ENCODE results near the gene EMP3.
A peak's percentile ranks its signal among the peaks of the same experiment; 100 is the strongest.

EMP3 gene

DNA sequence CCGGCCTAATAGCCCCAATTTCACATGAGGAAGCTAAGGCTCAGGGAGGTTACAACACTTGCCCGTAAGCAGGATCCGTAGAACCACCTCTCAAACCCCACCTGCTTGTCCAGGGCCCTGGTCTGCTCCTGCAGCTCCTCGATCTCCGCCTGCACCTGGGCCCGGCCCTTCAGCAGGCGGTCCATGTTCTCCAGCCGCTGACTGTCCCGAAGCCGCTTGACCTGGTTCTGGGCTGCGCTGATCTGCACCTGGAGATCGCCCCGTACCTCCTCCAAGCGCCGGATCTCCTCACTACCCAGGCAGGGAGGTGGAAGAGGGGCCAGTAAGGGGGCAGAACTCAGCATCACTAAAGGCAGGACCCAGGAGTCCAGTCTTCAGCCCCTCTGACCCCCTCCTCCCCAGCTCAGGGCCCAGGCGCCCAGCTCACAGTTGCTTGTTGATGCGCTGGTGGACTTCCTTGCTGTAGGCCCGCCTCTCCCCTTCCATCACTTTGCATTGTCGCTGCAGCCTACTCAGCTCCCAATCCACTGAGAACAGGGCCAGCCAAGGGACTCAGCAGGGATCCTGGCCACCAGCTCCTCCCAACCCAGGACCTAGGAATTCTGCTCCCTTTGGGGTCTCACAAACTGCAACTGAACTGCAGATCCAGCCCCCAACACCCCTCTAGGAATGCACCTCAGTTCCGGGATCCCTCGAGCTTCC lies 6.9 kb upstream of the EMP3 start:
- DNase-seq, result no peak

DNA sequence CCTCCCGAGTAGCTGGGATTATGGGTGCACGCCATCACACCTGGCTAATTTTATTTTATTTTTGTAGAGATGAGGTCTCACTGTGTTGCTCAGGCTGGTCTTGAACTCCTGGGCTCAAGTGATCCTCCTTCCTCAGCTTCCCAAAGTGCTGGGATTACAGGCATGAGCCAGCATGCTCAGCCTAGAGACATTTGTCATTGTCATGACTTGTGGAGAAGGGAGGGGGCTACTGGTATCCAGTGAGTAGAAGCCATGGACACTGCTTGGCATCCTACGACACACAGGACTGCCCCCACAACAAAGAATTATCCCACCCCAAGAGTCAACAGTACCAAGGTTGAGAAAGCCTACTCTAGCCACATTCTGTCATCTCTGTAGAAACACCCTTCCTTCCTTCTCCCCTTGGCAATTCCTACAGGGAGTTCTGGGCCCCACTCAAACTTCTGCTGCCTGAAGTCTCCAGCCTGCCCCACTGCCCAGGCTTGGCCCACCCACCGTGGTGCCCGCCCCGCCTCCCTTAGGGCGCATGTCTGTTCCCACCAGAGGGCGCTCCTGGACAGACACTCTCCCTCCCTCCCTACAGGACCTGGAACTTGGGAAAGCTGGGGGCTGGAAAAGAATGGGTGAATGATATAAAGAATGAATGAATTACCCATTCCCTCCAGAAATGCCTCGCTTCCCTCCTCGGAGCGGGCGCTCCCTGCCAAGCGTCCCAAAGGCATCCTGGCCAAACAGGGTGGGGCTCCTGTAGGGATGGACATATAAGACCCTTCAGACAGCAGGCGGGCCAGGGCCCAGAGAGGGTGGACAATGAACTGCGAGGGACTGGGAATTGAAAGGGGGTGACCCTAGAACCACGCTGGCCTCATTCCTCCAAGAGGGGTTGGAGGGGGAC lies 5.5 kb upstream of the EMP3 start:
- no peak for DNase-seq

DNA sequence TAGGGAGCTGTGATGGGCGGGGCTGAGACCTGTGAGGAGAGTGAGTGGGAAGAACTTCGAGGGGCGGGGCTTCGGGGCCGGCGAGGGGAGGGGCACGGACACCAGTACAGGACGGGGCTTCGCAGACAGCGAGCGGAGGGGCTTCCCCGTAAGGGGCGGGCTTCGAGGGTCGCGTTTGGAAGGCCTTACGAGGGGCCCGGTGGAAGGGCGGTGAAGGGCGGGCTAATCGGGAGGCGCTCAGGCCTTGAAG lies 4.1 kb upstream of the EMP3 start:
- DNase-seq, result peak; percentile 83

DNA sequence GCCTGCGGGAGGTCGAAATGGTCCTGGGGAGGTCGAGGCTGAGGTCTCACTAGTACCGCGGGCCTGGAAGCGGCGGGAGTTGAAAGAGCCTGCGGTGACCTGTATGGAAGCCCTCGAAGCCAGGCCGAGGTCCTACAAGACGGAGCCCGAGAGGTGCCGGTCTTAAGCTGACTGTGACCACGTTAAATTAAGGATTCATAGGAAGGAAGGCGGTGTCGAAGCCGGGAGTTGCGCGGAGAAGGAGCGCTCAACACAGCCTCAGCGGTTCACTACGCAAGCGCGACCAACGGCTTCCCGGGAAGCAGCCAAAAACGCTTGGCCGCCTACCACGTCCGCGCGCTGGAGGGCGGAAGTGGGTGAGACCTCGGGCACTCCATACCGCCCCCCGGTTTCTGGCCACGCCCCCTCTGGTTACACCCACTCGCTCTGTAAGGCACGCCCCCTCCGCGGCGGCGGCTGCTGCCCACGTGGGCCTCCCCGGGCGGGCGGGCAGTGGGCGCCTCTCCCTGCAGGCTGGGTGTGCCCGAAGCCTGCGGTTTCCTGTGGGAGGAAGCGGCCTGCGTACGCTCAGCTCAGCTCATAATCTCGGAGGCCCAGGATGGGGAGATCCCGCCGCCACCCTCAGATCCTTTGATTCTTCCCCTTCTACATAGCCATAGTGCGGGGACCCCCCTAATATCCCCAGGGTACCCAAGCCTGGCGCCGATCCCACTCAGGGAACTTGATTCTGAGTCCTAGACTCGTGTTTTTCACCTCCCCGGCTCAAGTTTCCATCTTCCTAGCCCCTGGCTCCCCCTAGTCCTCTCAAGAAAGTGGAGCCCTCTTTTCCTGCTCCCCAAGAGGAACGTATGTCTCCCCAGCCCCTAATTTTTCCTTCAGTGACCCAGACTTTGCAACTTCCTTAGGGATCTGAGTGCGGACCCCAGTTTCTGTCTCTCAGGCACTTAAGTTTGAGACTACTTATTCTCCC lies 3.4 kb upstream of the EMP3 start:
- peak; percentile 52 for DNase-seq

DNA sequence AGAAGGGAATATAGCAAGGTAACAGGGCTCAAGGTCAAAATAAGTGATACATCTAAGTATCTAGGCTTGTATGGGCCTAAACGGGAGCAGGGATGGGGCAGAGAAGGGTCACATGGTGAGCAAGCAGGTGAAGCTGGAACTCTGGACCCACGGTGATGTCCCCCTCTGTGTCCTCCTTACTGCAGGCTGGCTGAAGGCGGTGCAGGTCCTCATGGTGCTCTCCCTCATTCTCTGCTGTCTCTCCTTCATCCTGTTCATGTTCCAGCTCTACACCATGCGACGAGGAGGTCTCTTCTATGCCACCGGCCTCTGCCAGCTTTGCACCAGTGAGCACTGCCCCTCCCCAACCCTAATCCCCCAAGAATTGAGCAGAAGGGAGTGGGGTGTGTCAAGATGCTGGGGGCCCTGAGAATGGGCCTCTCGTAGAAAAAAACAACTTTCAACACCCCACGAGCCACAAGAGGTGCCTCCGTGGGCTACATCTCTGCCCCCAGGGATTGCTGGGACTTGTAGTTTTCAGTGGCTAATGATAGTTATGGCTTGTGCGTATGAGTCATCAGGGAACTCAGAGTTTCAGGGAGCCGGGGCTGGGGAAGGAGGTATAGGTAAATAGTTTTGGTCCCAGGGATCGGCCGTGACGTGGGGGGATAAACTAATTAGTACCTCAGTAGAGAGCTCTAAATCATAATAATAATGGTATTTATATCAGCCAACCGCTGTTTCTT lies 4.0 kb downstream of the EMP3 start:
- no peak for DNase-seq

DNA sequence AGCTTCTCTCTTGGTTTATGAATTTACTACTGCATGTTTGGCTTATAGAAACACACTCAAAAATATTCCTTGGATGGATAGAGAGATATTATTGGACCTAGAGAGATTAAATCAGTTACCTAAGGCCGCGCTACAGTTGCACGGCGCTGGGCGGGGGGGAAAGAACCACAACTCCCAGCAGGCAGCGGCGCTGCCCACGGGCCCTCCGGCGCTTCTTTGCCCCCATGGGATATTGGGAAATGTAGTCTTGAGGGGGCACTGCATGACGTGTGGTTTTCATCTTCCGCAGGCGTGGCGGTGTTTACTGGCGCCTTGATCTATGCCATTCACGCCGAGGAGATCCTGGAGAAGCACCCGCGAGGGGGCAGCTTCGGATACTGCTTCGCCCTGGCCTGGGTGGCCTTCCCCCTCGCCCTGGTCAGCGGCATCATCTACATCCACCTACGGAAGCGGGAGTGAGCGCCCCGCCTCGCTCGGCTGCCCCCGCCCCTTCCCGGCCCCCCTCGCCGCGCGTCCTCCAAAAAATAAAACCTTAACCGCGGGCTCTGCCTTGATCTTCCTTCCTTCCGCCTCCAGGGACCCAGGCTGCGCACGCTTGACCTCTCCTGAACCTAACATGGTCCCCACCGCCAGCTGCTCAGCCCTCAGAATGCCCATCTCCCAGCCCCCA lies 4.8 kb downstream of the EMP3 start:
- DNase-seq, result peak; percentile 62

DNA sequence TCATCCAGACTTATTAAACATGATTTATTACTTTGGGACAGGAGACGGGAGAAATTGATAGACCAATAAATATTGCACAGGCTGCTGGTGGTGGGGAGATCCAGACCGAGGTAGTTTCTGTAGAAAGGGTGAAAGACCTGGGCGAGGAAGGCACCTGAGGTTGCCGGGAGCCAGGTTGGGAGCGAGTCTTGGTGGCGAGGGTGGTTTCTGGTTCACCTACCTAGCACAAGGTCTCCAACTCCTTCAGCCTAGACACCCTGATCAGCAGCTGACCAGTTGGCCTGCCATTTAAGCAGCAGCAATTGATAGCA lies 7.0 kb downstream of the EMP3 start:
- DNase-seq, result no peak

DNA sequence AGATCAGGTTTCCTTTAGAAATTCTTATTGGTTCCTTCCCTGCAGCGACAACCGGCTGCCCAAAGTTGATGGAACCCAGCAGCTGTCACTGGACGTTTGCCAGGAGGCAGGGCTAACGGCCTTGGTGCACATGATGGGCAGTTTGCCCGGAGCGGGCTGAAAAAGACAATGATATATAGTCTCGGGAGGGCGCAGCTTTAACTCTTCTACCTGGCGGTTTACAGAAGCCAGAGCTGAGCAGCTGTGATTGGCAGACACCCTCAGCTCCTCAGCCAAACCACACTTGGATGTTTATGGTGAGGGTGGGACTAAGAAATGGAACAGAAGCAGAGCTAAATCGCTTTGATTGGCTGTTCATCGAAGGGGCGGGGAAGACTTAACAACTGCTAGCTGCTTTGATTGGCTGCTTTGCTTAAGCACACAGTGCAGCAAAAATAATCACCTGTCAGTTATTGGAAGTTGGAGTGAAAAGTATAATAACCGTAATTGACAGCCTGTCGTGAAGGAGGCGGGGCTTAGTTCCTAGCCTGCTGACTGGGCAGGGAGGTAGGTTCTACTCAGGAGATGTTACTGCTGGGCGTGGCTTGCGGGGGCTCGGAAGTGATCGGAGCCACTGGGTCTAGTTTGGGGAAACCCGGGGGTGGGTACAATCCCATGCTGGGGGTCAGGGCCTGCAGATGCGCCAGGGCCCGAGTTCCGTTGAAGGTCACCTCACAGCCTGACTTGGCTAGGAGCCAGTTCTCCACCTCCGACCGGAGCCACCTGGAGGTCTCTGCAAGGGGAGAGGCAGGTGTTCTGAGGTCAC lies 7.5 kb downstream of the EMP3 start:
- peak; percentile 97 for DNase-seq

DNA sequence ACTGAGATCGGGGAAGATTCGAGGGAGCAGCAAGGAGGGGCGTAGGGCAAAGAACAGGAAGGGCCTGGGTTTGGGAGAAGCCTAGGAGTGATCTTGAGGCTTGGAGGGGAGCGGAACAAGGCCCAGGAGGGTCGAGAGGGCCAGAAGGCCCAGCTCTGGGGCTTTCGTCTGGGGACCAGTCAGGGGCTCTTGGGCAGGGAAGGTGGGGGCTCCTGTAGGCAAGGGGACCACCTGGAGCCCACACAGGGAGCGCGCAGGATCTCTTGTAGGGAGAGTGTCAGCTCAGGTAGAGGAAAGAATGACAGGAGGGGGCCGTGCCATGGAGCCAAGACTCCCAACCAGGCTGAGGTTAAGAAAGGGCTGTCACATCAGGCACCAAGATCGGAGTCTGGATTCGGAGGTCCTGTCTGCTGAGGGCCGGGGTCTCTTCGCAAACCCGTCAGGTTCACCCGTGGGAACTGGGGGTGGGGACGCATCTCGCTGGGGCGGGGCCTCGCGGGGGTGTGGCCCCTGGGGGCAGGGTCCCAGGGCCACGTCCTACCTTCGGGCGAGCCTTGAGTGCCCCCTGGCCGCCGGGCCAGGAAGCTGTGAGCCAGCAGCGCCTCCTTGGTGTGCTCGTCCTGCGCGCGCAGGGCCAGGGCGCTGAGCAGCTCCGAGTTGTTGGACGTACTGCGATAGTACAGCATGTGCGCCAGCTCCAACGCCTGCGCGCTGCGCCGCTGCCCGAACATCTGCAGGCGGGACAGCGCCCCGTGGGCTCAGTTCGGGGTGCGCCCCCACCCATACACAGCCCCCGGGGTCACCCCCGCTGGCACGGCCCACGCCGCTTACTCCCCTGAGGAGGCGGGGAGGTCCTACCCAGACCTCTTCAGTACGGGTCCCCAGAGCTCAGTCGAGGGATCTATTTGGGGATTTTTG lies 8.4 kb downstream of the EMP3 start:
- DNase-seq, result peak; percentile 36

DNA sequence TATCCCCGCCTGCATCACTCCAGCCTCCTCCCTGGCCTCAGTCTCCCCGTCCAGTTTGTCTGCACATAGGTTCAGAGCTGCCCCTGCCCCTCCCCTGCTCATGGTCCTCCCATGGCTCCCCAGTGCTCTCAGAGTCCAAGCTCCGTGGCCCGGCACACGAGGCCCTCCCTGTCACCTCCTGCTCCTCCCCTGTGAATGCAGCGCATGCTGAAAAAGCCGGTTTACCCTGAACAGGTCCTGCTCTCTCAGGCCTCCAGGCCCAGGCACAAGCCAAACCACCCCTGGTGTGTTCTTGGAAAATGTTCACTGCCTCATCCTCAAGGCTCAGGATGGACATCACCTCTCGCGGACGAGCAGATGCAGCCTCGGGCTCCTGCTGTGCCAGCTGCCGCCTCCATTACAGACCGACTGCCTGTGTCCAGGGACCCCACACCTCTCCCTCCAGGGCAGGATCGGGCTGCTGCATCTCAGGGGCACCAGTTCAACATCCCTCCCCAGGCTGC lies 13.0 kb downstream of the EMP3 start:
- no peak for DNase-seq

DNA sequence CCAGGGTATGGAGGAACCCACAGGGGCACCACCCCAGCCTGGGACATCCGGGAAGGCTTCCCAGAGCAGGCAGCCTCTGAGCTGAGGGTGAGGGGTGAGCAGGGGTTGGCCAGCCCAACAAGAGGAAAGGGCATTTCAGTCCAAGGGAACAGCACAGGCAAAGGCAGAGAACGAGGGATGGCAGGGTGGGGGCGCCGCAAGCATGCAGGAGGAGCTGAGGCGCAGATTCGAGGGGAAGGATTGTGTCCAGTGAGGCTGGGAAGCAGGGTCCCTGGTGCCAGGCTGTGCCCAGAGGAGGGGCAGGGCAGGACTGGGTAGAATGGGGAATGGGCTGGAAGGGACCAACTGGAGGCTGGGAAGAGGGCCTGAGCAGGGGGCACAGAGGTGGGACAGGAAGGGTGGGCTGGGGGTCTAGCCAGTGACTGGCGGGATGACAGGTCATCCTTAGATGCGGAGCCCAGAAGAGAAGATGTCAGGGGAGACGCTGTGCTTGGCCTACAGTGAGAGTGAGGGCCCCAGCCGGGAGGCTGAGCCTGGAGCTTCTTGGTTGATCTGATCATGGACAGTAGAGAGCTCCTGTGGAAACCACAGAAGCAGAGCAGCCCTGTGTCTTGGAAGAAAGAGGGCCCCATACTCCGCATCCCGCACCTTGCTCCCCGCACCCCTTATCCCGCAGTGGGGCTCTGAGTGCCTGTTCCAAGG lies 13.6 kb downstream of the EMP3 start:
- DNase-seq, result no peak

DNA sequence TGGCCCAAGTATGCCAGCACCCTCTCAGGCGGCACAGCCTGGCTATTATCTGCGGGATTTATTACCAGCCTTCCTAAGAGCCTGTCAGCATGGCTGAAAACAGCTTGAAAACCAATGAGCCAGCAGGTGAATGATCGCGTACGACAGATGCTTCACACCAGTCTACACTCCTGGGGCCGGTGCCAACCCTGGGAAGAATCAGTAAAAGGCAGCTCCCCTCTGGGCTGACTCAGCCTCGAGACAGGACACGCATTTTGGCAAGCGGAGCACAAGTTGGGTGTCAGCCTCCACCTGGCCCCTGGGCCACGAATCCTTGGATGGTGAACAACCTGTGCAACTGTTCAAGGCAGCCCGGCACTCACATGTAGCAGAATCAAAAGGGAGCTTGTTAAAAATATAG lies 15.6 kb downstream of the EMP3 start:
- DNase-seq, result no peak

DNA sequence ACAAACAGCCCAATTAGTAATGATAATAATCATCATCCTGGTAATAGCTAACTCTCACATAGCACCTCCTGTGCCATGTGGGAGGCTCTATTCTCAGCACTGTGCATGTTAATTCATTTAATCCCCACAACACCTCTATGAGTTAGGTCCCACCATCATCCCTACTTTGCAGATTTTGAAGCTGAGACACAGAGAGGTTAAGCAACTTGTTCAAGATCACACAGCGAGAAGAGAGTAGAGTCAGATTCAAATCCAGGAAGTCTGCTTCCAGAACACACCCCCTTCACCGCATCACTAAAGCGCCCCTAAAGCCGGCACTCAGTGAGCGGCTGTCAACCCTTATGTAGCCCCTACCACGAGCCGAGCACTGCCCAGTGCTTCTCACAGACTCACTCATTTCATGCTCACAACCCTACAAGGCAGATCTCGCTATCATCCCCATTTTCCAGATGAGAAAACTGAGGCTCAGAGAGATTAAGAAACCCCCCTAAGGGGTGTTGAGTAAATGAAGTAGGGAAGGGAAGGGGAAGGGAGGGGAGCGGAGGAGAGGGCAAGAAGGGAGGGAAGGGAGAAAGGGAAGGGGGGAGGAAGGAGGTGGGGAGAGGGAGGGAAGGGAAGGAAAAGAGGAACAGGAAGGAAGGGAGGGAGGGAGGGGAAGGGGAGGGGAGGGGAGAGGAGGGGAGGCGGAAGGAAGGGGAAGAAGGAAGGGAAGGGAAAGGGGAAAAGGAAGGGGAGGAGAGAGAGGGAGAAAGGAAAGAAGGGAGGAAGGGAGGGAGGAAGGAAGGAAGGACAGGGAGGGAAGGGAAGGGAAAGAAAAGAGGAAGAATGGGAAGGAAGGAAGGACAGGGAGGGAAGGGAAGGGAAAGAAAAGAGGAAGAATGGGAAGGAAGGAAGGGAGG lies 16.4 kb downstream of the EMP3 start:
- no peak for DNase-seq

DNA sequence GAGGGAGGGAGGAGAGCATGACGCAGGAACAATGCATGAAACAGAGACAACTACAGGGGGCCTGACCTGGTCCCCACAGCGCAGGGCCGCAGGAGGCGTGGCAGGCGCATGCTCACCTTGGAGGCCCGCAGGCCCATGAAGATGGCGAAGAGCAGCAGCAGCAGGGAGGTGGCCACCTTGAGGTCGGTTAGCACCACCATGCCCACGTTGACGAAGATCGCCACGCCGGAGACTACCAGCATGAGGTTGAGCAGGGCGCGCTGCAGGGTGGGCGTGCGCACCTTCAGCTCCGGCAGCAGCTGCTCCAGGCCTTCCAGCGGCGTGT lies 17.0 kb downstream of the EMP3 start:
- no peak for DNase-seq

DNA sequence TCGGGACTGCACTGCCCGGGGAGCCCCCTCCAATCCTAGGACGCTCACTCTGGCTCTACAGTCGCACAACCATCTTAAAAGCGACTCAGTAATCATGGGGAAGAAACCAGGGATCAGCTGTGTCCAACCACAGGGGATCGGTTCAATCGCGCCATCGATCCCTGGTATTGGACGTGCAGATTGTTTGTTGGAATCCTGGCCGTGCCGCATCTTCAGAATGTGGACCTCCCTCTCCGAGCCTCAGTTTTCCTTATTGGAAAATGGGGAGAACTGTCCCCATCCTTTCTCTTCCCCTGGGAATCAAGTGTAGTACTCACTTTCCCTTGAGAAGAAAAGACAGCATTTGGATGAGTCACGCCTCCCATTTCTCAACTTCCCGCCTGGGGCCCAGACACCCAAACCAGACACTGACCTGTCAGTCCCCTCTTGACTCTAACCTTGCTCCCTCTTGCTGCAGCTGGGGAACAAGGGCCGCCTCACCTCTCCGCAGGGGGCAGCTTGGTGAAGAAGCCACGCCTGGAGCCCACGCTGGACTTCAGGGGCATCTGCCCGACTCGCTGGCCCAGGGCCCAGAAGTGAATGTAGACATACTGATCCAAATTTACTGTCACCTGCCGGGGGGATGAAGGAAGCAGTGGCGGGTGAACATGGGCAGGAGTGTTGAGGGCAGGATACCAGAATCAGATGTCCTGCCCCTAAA lies 17.6 kb downstream of the EMP3 start:
- no peak for DNase-seq

DNA sequence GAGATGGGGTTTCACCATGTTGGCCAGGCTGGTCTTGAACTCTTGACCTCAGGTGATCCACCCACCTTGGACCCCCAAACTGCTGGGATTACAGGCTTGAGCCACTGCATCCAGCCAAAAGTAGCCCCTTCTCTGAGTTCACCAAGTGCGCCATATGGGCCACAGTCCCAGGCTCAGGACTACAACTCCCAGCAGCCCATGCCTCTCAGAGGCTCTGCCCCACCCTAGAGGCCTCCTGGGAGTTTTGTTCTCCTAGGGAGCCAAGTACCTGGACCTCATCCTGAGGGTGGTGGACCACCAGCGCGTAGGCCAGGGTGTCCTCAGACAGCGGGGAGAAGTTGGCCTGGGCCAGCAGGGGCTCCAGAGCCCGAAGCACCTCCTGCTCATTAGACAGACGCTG lies 19.5 kb downstream of the EMP3 start:
- no peak for DNase-seq

DNA sequence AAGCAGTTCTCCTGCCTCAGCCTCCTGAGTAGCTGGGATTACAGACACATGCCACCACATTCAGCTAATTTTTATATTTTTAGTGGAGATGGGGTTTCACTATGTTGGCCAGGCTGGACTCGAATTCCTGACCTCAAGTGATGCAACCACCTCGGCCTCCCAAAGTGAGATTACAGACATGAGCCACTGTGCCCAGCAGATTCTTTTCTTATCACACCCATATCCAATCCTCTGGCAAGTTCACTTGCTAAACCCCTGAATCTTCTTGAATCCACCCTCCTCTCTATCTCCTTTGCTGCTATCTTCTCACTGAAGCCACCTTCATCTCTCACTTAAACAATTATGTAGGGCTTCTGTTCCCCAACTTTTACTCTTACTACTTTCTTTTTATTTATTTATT lies 20.8 kb downstream of the EMP3 start:
- no peak for DNase-seq

DNA sequence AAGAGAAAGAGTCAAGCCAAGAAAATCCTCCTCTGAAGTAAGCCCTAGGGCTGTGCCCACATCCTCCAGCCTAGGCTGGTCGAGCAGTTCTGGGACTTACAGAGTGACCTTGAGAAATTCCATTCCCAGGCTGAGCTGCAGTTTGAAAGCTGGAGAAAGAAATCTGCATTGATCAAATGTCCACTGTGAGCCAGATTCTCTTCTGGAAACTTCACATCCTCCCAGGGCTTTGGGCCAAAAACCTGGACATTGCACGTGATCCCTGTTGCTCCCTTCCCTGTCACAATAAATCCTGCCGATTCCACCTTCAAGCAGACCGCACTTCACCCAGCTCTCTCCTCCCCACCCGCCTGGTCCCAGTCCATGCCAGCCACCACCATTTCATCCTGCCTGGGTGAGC lies 22.7 kb downstream of the EMP3 start:
- no peak for DNase-seq

Measured in SIG-M5 (cell line).